Hepatocyte (in vitro differentiated cells): ENCODE data around the gene DCAF4.

Experiments
- CTCF ChIP-seq: fragments of 200-600 bp; sonication (generic); IDR thresholded peaks from 2 replicates; pipeline ENCODE4 v1.5.1; 2016; ENCODE audit warnings: antibody characterized with exemption, mild to moderate bottlenecking; ENCODE audit not compliant: poor library complexity
- EZH2 ChIP-seq: fragments of 200-600 bp; sonication (generic); IDR thresholded peaks from 2 replicates; pipeline ENCODE4 v1.6.1; 2016; ENCODE audit warnings: antibody characterized with exemption, mild to moderate bottlenecking, borderline replicate concordance
- EZH2phosphoT487 ChIP-seq: fragments of 200-600 bp; sonication (generic); IDR thresholded peaks from one replicate; pipeline ENCODE4 v1.6.1; 2018; ENCODE audit warnings: antibody characterized with exemption, mild to moderate bottlenecking, low read depth, moderate library complexity; ENCODE audit not compliant: unreplicated experiment, severe bottlenecking

GRCh38 chr14:72876710-72877063, 49.6 kb upstream of the DCAF4 start:
- TF ChIP-seq CTCF (no peak), EZH2phosphoT487 (no peak), EZH2 (no peak)
